HG03558 (cell line): ENCODE measurements around the gene WRNIP1.

Experiments used
- ATAC-seq: cut with Tn5 transposase; IDR thresholded peaks from one replicate; pipeline ENCODE4 v1.9.1; 2021; ENCODE audit warnings: moderate number of reproducible peaks; ENCODE audit not compliant: unreplicated experiment; ENCODE audit errors: extremely low read depth

The WRNIP1 gene

GRCh38 chr6:2765166-2765895 is at the start of gene WRNIP1:
Gene WRNIP1 (plus strand): TSS chr6:2765393. CDS start chr6:2765623, 230 bp downstream.
- peak; percentile 74 for ATAC-seq

DNA sequence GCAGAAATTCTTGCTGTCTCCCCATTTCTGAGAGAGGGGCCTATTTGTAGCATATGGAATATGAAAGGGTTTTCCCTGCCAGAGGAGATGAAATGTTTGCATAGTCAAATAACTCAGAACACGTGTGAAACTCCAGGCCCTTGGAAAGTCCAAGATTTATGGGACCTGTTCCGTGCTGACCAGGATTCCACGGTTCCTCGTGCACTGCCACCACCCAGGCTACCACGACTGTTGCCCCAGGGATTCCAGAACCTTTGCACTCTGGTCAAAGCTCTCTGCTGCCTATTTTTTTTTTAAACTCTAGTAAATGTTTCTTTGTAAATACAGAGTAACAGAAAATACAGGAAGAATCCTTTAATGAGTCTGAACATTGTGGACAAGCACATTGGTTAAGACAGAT is 49.5 kb upstream of the WRNIP1 start:
- no peak for ATAC-seq

DNA sequence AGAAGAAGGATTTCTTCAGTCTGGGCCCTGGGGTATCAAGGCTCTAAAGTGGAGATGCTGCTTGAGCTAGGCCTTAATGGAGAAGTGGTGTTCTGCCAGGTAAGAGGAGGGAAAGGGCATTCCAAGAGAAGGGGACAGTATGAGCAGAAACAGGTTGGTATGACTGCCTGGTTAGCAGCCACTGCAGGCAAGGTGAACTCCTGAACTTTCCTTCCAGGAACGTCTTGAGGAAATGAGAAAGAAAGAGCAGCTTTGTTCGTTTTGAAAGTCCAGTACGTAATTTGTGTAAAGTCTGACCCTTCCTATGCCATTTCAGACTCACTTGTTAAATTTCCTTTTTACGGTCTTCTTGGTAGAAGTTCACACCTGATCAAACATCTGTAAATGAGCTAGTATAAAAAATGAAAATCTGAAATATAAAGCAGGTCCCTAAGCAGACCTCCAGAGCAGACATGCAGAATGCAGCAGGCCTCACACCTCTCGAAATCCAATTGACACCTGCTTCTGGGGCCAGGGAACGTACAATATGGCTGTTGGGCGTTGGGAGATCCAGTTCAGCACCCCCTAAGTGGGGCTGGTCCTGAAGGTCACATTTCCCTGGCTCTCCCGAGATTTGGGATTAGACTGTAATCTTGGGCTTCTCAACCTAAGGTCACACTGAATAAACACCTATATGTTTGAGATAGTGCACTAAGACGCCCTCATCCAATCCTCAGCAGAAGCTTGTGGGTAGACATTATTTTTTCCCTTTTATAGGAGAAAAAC is 48.1 kb upstream of the WRNIP1 start:
- ATAC-seq = no peak

DNA sequence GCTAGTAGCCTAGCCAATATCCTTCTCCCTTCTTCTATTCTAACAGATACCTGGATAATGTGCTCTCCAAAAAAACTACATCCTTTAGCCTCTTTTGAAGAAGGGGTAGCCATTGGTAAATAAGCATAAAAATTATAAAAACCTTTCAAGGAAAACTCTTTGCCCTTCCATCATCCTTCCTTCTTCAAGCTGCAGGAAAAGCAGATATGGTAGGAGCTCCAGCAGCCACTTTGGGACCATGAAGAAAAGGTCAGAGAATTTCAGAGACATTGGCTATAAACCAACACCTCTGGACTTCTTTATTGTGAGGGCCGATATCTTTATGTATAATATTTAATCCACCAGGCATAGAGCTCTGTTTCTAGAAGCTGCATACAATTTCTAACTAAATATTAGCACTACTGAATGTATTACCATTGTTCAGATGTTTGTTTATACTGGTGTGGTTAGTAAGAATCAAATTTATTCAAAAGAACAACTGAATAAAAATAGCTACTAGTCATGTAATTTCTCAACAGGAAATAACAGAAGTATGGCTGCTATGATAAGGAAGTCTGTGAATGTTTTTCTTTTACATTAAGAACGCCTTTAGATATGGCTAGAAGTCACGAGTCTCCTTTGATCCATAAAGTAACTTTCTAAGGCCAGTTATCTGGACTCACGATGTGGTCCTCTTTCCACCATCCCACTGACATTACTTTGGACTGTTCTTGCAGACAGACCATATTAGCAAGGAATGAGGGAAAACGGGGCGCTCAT is 46.7 kb upstream of the WRNIP1 start:
- ATAC-seq = no peak

- no peak for ATAC-seq
Observed at GRCh38 chr6:2719093-2719455, 46.1 kb upstream of the WRNIP1 start.

DNA sequence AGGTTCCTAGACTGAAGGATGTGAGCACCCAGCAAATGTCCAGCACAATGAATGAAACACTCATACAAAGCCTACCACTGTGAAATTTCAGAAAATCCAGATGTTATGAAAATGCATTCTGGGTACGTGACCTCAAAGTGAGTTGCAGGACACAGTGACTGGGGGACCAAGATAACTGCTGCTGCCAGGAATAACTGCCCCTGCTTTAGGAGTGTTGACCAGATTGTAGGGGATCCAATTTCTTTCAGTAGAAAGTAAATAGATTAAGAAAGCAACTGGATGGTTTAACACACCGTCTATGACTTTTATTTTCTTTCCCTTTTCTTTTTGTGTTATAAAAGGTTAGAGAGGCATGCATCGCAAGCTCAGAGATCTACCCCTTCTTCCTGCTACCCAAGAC is 44.0 kb upstream of the WRNIP1 start:
- ATAC-seq = no peak

- ATAC-seq = no peak
Observed at GRCh38 chr6:2725364-2725988, 39.7 kb upstream of the WRNIP1 start.

GRCh38 chr6:2725999-2726567 is 39.1 kb upstream of the WRNIP1 start:
- ATAC-seq = no peak

DNA sequence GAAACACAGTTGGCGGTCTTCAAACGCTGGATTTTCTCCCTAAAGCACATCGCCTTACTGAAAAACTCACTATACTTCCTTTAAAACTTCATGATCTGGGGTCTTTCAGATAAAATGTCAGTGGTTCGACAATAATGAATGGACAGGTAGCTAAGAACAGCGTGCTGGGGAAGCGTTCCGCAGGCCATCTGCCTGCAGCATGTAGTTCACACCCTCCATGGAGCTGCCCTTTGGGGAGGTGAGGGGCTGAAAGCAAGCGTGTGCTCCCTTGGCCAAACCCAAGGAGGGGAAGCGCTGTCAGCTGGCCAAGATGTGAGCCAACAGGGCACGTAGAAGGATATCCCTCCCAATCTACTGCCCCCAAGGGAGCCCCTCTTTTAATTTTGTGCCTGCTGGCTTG is 35.3 kb upstream of the WRNIP1 start:
- ATAC-seq = no peak

GRCh38 chr6:2730353-2731107 is 34.7 kb upstream of the WRNIP1 start:
- ATAC-seq = no peak

- ATAC-seq = no peak
Observed at GRCh38 chr6:2731281-2731909, 33.8 kb upstream of the WRNIP1 start.

- no peak for ATAC-seq
Observed at GRCh38 chr6:2732503-2733089, 32.6 kb upstream of the WRNIP1 start.

- peak; percentile 93 for ATAC-seq
Observed at GRCh38 chr6:2733324-2733723, 31.9 kb upstream of the WRNIP1 start.

DNA sequence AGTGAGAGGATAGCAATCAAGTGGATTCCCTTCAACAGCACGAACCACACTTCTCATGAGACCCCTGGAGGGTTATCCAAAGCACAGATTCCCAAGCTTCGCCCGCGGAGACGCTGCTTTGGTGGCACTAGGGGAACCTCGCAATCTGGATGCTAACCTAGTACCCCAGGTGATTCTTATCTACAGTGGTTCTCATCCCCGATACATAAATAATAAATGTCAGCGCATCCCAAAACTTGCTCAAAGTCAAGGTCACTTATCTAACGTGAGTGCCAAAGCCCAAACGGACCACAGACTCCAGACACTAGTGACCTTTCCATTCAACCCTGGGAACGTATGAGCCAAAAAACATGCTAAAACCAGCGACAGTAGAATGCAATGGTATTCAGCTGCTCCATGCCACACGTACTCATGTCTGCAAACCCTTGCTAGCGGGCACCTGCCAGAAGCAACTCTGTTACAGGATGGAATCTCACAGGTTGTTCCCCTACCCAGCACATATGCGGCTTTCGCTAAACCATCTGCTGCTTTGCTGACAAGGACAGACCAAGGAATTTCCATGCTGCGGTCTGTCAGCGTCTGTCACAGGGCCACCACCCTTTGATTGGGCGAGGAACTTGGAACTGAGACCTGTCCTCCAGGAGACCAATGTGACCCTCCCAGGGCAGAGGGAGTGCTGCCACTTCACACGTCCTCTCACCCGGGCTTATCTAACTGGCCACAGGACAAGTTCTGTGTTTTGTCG is 31.3 kb upstream of the WRNIP1 start:
- ATAC-seq = no peak

GRCh38 chr6:2734488-2735166 is 30.6 kb upstream of the WRNIP1 start:
- no peak for ATAC-seq

GRCh38 chr6:2737885-2738284 is 27.3 kb upstream of the WRNIP1 start:
- no peak for ATAC-seq

- no peak for ATAC-seq
Observed at GRCh38 chr6:2738373-2738979, 26.7 kb upstream of the WRNIP1 start.
